ENCODE results near the gene ATRNL1. TPM values are rescaled to one million over a fixed set of nuclear protein-coding genes. Genes with fewer than 3 reads are reported as not detected.

Gene ATRNL1
- total and polyA plus RNA-seq, 2 donors from 2014 or later, result 2.4 to 7.1 TPM

- peak in 2 of 5 donors; percentile 61 to 70 for DNase-seq
- FAIRE-seq, result peak; percentile 79
- H3K27me3 ChIP-seq (ENCODE audit: control insufficient read depth, insufficient read depth, low read length), result no peaks in the 10 kb centered on the region
Measured at GRCh38 chr10:115706488-115707076, 613.4 kb downstream of the ATRNL1 start.

GRCh38 chr10:115710136-115710535 lies 617.0 kb downstream of the ATRNL1 start:
- no peak overlapping the region for H3K27ac ChIP-seq (ENCODE audit: low read depth in 2 of 2, low read length in 2 of 2)
- H3K4me3 ChIP-seq (ENCODE audit: low read length in 3 of 3), result no peak overlapping the region
- H3K9ac ChIP-seq (ENCODE audit: low read length in 3 of 3), result no peak overlapping the region
- DNase-seq (no peak), FAIRE-seq (no peak)
- no peak for TF ChIP-seq CTCF (IDR thresholded peaks at IDR 0.05; ENCODE audit: borderline replicate concordance, extremely low read depth, insufficient read depth)
- H3K36me3 ChIP-seq (ENCODE audit: control insufficient read depth in 2 of 3, insufficient read depth in 3 of 3, low read length in 3 of 3), result no peaks in the 10 kb centered on the region
- H3K4me1 ChIP-seq (ENCODE audit: control insufficient read depth in 2 of 3, insufficient read depth in 2 of 3, low read depth in 1 of 3, low read length in 3 of 3), result no peaks in the 10 kb centered on the region
- intact Hi-C loops (cut with DNase I), result loop anchor here (10.0 kb wide), 1 partner anchor 575 kb away; no protein-coding TSS in a partner anchor
- H3K27me3 ChIP-seq (ENCODE audit: control insufficient read depth, insufficient read depth, low read length), result no peaks in the 10 kb centered on the region
- H3K9me3 ChIP-seq (ENCODE audit: control insufficient read depth in 2 of 3, insufficient read depth in 1 of 3, low read length in 3 of 3), result no peaks in the 10 kb centered on the region

More at GRCh38 chr10:115706488-115707076, 613.4 kb downstream of the ATRNL1 start:
- Histone ChIP-seq H3K27ac (ENCODE audit: low read depth in 2 of 2, low read length in 2 of 2) (no peak overlapping the region), H3K9me3 (ENCODE audit: control insufficient read depth in 2 of 3, insufficient read depth in 1 of 3, low read length in 3 of 3) (no peaks in the 10 kb centered on the region), H3K4me1 (ENCODE audit: control insufficient read depth in 2 of 3, insufficient read depth in 2 of 3, low read depth in 1 of 3, low read length in 3 of 3) (no peaks in the 10 kb centered on the region), H3K36me3 (ENCODE audit: control insufficient read depth in 2 of 3, insufficient read depth in 3 of 3, low read length in 3 of 3) (no peaks in the 10 kb centered on the region), H3K4me3 (ENCODE audit: low read length in 3 of 3) (no peak overlapping the region), H3K9ac (ENCODE audit: low read length in 3 of 3) (no peak overlapping the region)
- intact Hi-C loops (cut with DNase I), result no loop called here
- no peak for TF ChIP-seq CTCF (IDR thresholded peaks at IDR 0.05; ENCODE audit: borderline replicate concordance, extremely low read depth, insufficient read depth)

DNA sequence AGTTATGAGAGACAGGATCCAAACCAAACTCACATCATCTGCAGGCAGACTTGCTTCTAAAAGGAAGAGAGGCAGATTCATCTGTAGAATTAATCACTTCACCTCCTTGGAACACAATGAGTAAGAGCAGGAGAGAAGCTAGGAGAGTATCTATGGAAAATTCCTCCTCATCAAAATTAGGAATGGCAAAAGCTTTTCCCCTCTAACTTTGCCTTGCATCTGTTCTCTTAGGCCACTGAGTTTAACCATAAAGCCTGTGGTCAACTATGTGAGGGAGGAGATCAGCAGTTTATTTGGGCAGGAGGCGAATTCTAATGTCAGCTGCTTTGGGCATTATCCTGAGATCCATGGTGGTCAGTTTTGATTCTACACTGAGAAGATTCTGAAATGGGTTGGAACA lies 618.1 kb downstream of the ATRNL1 start:
- FAIRE-seq (no peak), DNase-seq (no peak)
- no peaks in the 10 kb centered on the region for H3K27me3 ChIP-seq (ENCODE audit: control insufficient read depth, insufficient read depth, low read length)
- no peaks in the 10 kb centered on the region for H3K4me1 ChIP-seq (ENCODE audit: control insufficient read depth in 2 of 3, insufficient read depth in 2 of 3, low read depth in 1 of 3, low read length in 3 of 3)
- no peak overlapping the region for H3K27ac ChIP-seq (ENCODE audit: low read depth in 2 of 2, low read length in 2 of 2)
- H3K4me3 ChIP-seq (ENCODE audit: low read length in 3 of 3), result no peak overlapping the region
- intact Hi-C loops (cut with DNase I), result loop anchor here (10.0 kb wide), 1 partner anchor 573 kb away; no protein-coding TSS in a partner anchor
- no peak overlapping the region for H3K9ac ChIP-seq (ENCODE audit: low read length in 3 of 3)
- no peak for TF ChIP-seq CTCF (IDR thresholded peaks at IDR 0.05; ENCODE audit: borderline replicate concordance, extremely low read depth, insufficient read depth)
- no peaks in the 10 kb centered on the region for H3K9me3 ChIP-seq (ENCODE audit: control insufficient read depth in 2 of 3, insufficient read depth in 1 of 3, low read length in 3 of 3)
- H3K36me3 ChIP-seq (ENCODE audit: control insufficient read depth in 2 of 3, insufficient read depth in 3 of 3, low read length in 3 of 3), result no peaks in the 10 kb centered on the region

DNA sequence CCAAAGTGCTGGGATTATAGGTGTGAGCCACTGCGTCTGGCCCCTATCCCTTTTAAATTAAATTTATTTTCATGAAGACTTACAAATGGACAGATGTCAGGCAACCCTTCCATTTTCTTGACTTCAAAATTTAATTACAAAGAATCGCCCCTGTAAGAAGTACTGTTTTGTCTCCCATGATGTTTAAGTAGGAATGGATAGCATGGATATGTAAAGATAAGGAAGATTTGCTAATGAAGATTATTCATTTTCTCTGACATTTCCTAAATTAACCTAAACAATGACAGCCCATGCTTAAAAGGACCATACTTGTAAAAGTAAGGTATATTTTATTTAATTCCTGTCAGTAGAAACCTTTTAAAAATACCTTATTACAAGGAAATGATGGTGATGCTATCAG lies 627.0 kb downstream of the ATRNL1 start:
- no peak for FAIRE-seq
- no peak for TF ChIP-seq CTCF (IDR thresholded peaks at IDR 0.05; ENCODE audit: borderline replicate concordance, extremely low read depth, insufficient read depth)

More for the DNA sequence above, 627.0 kb downstream of the ATRNL1 start:
- H3K36me3 ChIP-seq (ENCODE audit: control insufficient read depth in 2 of 3, insufficient read depth in 3 of 3, low read length in 3 of 3), result no peaks in the 10 kb centered on the region
- no peaks in the 10 kb centered on the region for H3K4me1 ChIP-seq (ENCODE audit: control insufficient read depth in 2 of 3, insufficient read depth in 2 of 3, low read depth in 1 of 3, low read length in 3 of 3)
- no peak for DNase-seq
- H3K27me3 ChIP-seq (ENCODE audit: control insufficient read depth, insufficient read depth, low read length), result no peaks in the 10 kb centered on the region
- no peak overlapping the region for H3K9ac ChIP-seq (ENCODE audit: low read length in 3 of 3)
- no peaks in the 10 kb centered on the region for H3K9me3 ChIP-seq (ENCODE audit: control insufficient read depth in 2 of 3, insufficient read depth in 1 of 3, low read length in 3 of 3)
- H3K4me3 ChIP-seq (ENCODE audit: low read length in 3 of 3), result no peak overlapping the region
- intact Hi-C loops (cut with DNase I), result no loop called here
- H3K27ac ChIP-seq (ENCODE audit: low read depth in 2 of 2, low read length in 2 of 2), result no peak overlapping the region

All from kidney (tissue), 14 donors.